ENCODE results near the gene TMEM171.

DNA sequence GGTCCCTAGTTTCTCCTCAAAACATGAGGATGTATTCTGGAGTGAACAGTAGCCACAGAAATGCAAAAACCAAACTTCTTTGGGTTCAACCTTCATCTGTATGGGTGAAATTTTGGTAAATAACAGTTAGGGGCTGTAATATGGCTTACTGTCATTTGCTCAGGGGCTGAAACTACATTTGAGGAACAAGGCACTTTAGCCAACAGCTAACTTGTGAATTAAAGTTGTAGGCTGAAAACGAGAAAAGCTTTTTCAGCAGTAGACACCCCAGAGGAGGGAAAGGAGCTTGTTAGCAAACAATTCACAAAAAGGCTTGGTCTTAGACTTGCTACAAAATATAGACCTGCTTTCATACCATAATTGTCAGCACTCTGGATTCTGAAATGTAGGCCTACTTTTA lies 6.6 kb downstream of the TMEM171 start:
- TF ChIP-seq, protein P1, sequence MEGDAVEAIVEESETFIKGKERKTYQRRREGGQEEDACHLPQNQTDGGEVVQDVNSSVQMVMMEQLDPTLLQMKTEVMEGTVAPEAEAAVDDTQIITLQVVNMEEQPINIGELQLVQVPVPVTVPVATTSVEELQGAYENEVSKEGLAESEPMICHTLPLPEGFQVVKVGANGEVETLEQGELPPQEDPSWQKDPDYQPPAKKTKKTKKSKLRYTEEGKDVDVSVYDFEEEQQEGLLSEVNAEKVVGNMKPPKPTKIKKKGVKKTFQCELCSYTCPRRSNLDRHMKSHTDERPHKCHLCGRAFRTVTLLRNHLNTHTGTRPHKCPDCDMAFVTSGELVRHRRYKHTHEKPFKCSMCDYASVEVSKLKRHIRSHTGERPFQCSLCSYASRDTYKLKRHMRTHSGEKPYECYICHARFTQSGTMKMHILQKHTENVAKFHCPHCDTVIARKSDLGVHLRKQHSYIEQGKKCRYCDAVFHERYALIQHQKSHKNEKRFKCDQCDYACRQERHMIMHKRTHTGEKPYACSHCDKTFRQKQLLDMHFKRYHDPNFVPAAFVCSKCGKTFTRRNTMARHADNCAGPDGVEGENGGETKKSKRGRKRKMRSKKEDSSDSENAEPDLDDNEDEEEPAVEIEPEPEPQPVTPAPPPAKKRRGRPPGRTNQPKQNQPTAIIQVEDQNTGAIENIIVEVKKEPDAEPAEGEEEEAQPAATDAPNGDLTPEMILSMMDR (IDR thresholded peaks at IDR 0.05) = no peak
- no peak for TF ChIP-seq EP300 (IDR thresholded peaks at IDR 0.05)
